Ishikawa (cell line): ENCODE data around the gene INPPL1.

Experiments
- CEBPB ChIP-seq: IDR thresholded peaks from 2 replicates; pipeline ENCODE4 v1.6.1; 2012
- CREB1 ChIP-seq: IDR thresholded peaks from 2 replicates; pipeline ENCODE4 v1.6.1; 2012; ENCODE audit warnings: low read depth
- EGR1 ChIP-seq: IDR thresholded peaks from 2 replicates; pipeline ENCODE4 v1.6.1; 2012
- EP300 ChIP-seq: IDR thresholded peaks from 2 replicates; pipeline ENCODE4 v1.6.1; 2012; ENCODE audit warnings: borderline replicate concordance
- FOXM1 ChIP-seq: IDR thresholded peaks from 2 replicates; pipeline ENCODE4 v1.6.1; 2012; ENCODE audit warnings: low read depth, borderline replicate concordance
- MAX ChIP-seq: IDR thresholded peaks from 2 replicates; pipeline ENCODE4 v1.6.1; 2012
- NFIC ChIP-seq: IDR thresholded peaks from 2 replicates; pipeline ENCODE4 v1.6.1; 2012
- RAD21 ChIP-seq: IDR thresholded peaks from 2 replicates; pipeline ENCODE4 v1.6.1; 2012; ENCODE audit warnings: low read depth
- REST ChIP-seq: IDR thresholded peaks from 2 replicates; pipeline ENCODE4 v1.6.1; 2012; ENCODE audit warnings: low read depth, mild to moderate bottlenecking
- TAF1 ChIP-seq: IDR thresholded peaks from 2 replicates; pipeline ENCODE4 v1.6.1; 2012; ENCODE audit warnings: low read depth, mild to moderate bottlenecking
- TCF12 ChIP-seq: IDR thresholded peaks from 2 replicates; pipeline ENCODE4 v1.6.1; 2012; ENCODE audit warnings: low read depth
- TEAD4 ChIP-seq: IDR thresholded peaks from 2 replicates; pipeline ENCODE4 v1.6.1; 2012
- USF1 ChIP-seq: IDR thresholded peaks from 2 replicates; pipeline ENCODE4 v1.6.1; 2012
- YY1 ChIP-seq: IDR thresholded peaks from 2 replicates; pipeline ENCODE4 v1.6.1; 2012; ENCODE audit warnings: low read depth
- ZBTB7A ChIP-seq: IDR thresholded peaks from 2 replicates; pipeline ENCODE4 v1.6.1; 2012; ENCODE audit warnings: low read depth

INPPL1 gene

GRCh38 chr11:72283947-72284346 lies 59.4 kb downstream of the INPPL1 start:
- TF ChIP-seq CREB1 (no peak), TCF12 (no peak), EGR1 (no peak), CEBPB (no peak), EP300 (no peak), NFIC (no peak), YY1 (no peak), RAD21 (no peak), TEAD4 (no peak), MAX (no peak), TAF1 (no peak), ZBTB7A (no peak), USF1 (no peak), REST (no peak), FOXM1 (no peak)

- TF ChIP-seq TAF1 = no peak
- no peak for TF ChIP-seq TCF12
- TF ChIP-seq EGR1 = no peak
- no peak for TF ChIP-seq EP300
- TF ChIP-seq USF1 = no peak
- TF ChIP-seq ZBTB7A = no peak
- no peak for TF ChIP-seq FOXM1
- TF ChIP-seq CREB1 = no peak
- no peak for TF ChIP-seq TEAD4
- no peak for TF ChIP-seq REST
- TF ChIP-seq RAD21 = no peak
- no peak for TF ChIP-seq YY1
- no peak for TF ChIP-seq NFIC
These were observed 62.7 kb downstream of the INPPL1 start for GRCh38 chr11:72287293-72287692.
